HG03432 (cell line): ENCODE measurements around the gene TRIM66.

ENCODE experiments used
- ATAC-seq: cut with Tn5 transposase; IDR thresholded peaks from one replicate; pipeline ENCODE4 v1.9.1; 2021; ENCODE audit warnings: mild to moderate bottlenecking, moderate library complexity; ENCODE audit not compliant: unreplicated experiment

The TRIM66 gene

GRCh38 chr11:8661001-8661795 is 21.3 kb downstream of the TRIM66 start:
- no peak for ATAC-seq

DNA sequence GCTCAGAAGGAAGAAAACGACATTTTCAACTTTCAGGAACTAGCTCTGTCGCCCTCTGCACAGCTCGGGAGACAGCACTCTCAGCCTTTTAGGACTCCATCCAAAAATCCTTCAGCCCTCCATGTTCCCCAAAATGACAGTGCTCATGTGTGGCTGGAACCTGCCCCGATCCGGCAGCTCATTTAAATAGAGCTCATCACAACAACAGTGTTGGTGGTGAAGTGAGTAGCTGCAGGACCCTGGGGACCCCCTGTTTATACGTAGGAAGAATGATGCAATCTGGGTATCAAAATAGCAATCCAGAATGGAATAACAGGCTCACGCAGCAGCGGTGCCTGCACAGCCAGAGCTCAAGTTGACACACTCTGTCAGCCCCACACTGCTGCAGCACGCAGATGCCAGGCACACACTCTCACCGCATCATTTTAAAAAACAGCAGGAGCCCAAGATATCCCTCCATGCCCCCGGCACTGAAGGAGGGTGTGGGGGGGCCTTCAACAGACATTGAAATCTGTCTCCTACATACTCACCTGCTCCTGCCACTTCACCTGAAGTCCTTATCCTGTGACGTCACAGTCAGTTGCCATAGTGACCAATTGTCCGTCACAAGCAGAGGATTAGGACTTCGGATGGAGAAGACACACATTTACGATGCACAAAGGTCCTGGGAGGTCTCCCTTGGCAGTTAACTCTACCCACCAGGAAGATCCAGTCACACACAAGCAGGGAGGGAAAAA is 24.0 kb downstream of the TRIM66 start:
- ATAC-seq: no peak

GRCh38 chr11:8656291-8656690 is 26.2 kb downstream of the TRIM66 start:
- ATAC-seq: no peak

GRCh38 chr11:8654503-8654902 is 28.0 kb downstream of the TRIM66 start:
- ATAC-seq: no peak

GRCh38 chr11:8652140-8652539 is 30.3 kb downstream of the TRIM66 start:
- ATAC-seq: no peak

- no peak for ATAC-seq
Observed at GRCh38 chr11:8650401-8650990, 32.0 kb downstream of the TRIM66 start.

- ATAC-seq: no peak
Observed at GRCh38 chr11:8649361-8649760, 33.1 kb downstream of the TRIM66 start.

DNA sequence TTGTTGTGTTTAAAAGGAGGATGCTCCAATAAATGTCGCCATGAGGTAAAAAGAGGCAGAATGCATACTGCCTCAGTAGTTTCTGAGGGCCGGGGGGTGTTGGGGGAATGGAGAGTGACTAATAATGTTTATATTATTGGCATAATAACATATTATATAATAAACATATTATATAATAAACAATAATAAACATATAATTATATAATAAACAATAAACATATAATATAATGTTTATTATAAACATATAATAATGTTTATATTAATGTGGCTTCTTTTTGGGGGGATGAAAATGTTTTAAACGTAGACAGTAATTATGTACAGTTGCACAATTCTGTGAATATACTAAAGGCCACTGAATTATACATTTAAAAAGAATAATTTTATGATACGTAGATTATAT is 35.6 kb downstream of the TRIM66 start:
- no peak for ATAC-seq

DNA sequence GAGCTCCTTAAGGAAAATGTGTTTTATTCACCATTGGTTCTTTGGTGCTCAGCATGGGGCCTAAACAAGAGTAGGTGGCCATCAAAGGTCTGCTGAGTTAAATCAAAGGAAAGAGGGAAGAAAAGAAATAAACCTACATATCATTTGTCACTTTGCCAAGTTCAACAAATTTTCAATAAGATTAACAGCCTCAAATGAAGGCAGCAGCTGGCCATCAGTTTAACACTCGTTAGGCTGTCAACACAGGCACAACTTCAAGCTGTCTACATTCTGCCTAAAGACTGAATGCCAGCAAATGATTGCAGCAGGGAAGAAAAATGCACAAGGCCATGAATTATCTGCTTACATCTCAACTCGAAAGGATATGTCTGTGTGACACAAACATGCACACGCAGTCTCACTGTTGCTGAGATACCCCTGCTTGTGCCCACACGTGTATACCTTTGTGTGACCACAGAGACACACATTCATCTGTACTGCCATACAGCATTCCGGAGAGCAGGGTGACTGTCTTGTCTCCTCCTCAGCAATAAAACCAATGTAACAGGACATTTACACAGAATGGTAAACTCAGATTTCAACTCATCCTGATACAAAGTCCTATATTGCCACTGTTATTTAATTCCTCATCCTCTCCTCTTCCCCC is 40.1 kb downstream of the TRIM66 start:
- ATAC-seq: no peak

- no peak for ATAC-seq
Observed at GRCh38 chr11:8641332-8641731, 41.1 kb downstream of the TRIM66 start.

DNA sequence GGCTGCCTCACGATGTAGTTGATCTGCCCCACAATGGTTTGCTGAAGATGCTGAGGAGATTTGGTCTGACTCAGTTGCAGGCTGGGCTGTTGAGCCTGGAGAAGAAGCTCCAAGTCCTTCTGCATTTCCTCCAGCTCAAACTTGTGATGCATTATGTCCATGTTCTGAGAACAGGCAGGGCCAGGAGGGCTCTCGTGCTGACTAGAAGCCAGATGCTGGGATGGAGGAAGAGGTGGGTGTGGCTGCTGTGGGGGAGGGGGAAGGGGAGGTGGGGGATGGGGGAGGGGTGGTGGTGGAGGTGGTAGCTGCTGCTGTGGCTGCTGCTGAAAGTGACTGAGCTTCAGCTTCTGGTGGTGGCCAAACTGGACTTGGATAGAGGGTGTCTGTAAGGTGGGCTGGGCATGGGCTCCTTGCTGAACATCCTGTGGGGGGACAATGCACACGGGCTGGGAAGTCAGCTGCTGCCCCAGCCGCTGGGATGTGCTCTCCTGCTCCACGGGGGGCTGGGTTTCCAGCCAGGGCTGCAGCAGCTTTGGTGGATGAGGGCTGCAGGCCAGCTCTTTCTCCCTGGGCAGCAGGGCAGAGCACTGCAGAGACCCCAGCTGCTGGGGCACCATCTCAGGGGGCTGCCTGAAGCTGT is 42.1 kb downstream of the TRIM66 start:
- no peak for ATAC-seq

GRCh38 chr11:8639655-8640054 is 42.8 kb downstream of the TRIM66 start:
- no peak for ATAC-seq

- no peak for ATAC-seq
Observed at GRCh38 chr11:8638300-8638699, 44.2 kb downstream of the TRIM66 start.

DNA sequence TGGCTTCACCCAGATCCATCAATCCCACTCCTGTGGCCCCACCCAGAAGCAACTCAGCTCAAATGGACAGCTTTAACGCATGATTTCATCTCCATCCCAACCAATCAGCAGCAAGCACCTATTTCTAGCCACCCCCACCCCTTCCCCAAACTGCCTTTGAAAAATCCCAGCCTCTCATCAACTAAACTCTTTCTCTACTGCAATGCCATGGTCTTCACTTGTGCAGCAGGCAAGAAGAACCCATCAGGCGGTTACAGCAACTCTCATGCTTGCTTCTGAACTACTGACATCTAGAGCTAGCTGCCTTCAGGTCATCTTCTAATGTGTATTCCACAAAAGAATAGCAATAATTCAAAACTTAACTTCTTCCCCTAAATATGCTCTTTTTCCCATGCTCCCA is 46.3 kb downstream of the TRIM66 start:
- ATAC-seq: no peak

GRCh38 chr11:8634498-8634897 is 48.0 kb downstream of the TRIM66 start:
- no peak for ATAC-seq

DNA sequence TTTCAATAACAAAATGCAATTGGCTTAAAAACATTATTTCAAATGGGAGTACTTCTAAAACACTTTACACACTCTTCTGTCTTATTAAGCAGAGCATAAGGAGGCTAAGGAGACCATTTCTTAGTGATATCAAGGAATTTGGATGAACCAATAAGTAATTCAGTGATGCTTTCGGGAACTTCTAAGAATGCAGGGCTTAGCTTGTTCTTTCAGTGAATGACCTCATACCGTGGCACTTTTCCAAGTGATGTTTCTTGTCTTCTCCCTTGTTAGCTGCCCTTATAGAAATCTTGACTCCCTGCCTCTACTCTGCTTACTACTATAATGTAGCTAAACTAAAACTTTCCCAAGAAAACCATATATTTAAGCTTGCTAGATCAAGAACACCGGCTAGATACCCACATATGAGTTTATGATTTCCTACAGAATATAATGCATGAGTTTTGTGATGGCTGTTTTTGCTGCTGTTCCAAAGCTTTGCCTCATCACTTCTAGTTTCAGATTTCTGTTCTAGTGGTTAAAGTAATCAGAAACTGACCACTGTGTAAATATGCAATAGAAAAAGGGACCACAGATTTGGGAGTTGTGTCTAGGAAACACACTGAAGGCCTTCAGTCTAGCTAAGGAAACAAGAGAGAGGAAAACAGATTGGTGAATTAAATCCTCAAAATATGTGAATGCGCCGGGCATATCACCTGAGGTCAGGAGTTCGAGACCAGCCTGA is 50.9 kb downstream of the TRIM66 start:
- no peak for ATAC-seq

DNA sequence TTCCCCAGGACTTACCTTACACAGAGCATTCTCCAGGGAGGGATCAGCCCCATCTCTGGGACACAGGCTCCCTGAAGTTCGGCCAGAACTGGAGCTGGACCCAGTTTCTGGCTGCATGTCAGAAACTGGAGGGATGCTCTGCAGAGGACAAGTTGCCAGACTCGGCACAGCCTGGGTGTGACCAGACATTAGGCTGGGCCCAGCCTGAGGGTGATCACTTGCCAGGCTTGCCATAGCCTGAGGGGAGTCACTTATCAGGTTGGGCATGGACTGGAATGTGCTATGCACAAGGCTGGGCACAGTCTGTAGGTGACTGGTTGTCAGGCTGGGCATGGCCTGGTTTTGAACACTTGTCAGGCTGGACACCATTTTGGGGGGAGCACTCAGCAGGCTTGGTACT is 57.8 kb downstream of the TRIM66 start:
- ATAC-seq: no peak

DNA sequence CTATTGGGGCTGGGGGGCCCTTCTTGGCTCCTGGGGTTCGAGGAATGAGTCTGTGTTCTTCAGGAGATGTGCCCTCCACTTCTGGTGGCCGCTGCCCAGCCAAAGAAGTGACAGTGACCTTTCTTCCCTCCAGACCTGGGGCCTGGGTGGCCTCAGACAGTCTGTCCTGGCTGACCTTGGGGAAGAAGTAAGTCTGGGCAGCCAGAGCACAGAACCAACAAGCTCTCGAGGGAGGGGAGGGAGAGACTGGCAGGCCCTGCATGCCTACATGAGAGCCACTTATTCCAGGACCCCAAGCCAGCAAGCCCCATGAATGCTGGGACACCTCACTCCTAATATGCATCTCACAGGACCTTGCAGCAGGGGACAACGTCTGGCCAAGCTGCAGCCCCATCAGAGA is 61.3 kb downstream of the TRIM66 start:
- no peak for ATAC-seq

GRCh38 chr11:8617063-8617462 is 65.4 kb downstream of the TRIM66 start:
- ATAC-seq: no peak

GRCh38 chr11:8615291-8616032 is 67.0 kb downstream of the TRIM66 start:
- ATAC-seq: no peak
